GM19193 (cell line): ENCODE results near the gene AGO1.

ENCODE experiments used
- POLR2A ChIP-seq: IDR thresholded peaks from 4 replicates; pipeline ENCODE4 v1.6.1; 2011; ENCODE audit not compliant: insufficient read depth, insufficient read length; ENCODE audit errors: extremely low read depth

AGO1 gene

GRCh38 chr1:35882945-35883634 is at the start of gene AGO1:
AGO1 (plus strand) TSS chr1:35883209; CDS start chr1:35883422, 213 bp downstream.
- TF ChIP-seq POLR2A: peak; percentile 76

DNA sequence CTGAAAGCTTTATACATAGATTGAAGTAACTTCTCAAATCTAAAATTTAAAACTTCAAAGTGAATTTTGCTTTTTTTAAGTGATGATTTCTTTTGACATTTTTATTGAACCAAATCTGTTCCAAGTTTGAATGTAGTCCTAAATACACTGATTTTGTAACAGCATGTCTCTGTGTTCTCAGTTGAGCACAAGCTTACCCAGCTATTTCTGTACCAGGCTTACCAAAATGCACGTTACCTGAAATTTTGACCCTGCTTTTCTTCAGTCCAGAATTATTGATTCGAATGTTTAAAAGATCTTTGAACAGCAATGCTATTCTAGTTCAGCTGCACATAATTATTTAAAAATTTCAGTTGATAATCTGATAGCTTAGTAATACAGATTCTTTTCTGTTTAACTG is 49.6 kb upstream of the AGO1 start:
- TF ChIP-seq POLR2A: no peak

DNA sequence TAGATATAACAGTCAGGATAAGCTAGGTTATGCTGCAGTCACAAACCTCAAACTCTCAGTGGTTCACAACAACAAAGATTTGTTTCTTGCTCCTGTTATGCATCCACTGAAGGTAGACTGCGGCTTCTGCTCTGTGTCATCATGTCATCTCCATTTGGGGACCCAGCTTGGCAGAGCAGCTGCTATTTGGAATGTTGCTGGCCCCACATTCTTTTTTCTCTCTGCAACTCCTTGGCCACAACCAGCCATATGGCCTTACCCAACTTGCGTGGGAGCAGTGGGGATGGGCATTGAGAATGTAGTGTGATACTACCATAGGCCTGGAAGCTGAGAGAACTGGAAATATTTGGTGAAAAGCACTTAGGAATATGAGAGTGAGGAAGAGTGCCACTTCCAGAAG is 48.8 kb upstream of the AGO1 start:
- no peak for TF ChIP-seq POLR2A

DNA sequence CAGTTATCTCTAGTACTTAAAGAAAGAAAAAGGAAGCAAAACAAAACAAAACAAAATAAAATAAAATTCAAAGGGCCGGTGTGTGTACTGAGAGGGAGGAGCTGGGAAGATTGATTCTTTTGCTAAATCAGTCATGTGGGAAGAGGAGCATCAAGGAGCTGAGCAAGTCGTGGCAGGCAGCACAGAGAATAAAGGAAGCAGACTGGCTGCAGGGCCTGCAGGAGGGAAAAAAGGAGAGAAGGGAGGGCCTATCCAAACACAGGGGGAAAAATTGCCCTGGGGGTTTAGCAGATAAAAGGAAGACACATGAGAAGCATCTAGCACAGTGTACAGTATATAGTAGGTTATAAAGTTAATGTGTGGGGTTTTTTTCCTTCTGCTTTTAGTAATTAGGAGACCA is 47.6 kb upstream of the AGO1 start:
- TF ChIP-seq POLR2A: no peak

DNA sequence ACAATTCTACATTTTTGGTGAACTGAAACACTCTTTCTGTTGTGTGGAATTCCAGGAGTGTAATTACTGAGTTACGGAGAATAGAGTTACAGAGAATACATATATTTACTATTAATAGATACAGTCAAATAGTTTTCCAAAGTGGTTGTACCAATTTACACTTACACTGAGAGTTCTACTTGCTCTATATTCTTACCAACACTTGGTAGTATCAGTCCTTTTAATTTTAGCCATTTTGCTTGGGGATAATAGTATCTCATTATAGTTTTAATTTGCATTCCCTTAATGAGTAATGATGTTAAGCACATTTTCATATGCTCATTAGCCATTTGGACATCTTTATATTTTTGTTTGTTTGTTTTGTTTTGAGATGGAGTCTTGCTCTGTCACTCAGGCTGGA is 46.3 kb upstream of the AGO1 start:
- no peak for TF ChIP-seq POLR2A

DNA sequence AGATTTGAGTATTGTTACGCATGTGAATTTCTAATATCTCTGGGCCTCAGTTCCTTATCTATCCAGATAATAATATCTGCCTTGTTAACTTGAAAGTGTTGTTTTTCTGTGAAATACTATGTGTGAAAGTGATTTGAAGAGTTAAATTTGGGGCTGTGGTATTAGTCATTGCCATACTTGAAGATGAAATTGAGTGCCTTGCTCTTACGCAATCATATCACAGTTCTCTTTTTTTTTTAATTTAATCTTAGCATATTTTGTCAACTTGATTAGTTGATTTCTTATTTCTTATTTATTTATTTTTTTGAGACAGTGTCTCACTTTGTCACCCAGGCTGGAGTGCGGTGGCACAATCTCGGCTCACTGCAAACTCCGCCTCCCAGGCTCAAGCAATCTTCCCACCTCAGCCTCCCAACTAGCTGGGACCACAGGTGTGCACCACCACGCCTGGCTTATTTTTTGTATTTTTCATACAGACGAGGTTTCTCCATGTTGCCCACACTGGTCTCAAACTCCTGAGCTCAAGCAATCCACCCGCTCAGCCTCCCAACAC is 44.2 kb upstream of the AGO1 start:
- no peak for TF ChIP-seq POLR2A

DNA sequence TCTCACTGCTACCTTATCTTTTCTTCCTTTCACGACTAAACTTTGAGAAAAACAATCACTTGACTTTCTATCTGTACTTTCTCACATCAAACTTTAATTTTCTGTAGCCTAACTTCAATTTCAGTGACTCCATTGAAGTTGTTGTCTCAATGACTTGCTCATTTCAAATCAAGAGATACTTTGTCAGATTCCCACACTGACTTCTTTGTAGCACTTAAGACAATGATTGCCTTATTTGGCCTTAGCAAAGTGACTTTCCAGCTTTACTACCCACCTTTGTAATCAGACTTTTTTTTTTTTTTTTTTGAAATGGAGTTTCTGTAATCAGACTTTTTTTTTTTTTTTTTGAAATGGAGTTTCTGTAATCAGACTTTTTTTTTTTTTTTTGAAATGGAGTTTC is 38.2 kb upstream of the AGO1 start:
- no peak for TF ChIP-seq POLR2A

DNA sequence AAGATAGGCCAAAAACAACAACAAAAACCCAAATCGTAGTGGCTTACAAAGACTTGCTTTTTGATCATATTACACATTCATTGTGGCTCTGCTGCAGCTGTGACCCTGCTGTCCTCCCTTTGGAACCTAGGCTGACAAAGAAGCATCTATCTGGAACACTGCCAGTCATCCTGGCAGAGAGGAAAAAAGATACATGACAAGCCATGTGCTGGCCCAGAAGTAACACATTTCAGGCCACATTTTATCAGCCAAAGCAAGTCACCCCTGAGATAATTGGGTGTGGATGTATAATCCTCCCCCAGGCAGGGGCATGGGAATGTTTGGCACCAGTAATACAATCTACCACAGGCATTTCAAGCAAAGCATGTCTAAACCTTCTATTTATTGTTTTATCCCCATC is 37.2 kb upstream of the AGO1 start:
- no peak for TF ChIP-seq POLR2A

DNA sequence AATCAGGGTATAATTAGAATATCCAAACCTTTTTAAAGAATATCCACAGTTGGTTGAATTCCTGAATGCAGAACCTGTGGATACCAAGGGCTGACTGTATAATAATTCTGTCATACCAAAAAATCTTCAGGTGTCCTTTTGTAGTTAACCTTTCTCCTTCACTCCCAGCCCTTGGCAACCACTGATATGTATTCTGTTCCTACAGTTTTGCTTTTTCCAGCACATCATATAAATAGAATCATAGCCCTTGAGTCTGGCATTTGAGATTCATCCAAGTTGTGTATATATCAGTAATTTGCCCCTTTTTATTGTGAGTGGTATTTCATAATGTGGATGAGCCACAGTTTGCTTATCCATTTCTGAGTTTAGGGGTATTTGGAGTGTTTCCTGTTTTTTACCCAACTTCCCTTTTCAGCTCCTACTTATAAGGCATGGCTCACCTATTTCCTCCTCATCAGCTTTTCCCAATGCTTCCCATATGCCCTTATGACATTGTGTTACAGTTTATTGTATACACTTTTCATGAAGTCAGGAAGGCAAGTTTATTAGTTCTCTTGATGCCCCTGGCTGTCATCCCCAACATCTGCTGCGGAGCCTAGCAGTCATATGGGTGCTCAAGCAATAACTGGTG is 35.0 kb upstream of the AGO1 start:
- TF ChIP-seq POLR2A: no peak

DNA sequence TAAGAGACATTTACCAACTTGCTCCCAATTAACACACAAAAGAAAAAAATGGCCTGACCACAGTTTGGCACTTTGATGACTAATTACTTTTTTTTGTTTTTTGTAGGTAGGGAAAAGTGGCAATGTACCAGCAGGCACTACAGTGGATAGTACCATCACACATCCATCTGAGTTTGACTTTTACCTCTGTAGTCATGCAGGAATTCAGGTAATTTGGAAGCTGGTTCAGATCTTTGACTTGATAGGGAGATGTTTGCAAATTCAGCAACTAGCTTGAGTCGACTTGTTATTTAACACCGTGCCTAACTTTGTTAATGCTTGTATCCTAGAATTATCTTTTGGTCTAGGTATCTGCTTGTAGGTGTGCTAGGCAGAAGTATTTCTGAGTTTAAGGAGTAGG is 33.0 kb upstream of the AGO1 start:
- no peak for TF ChIP-seq POLR2A

DNA sequence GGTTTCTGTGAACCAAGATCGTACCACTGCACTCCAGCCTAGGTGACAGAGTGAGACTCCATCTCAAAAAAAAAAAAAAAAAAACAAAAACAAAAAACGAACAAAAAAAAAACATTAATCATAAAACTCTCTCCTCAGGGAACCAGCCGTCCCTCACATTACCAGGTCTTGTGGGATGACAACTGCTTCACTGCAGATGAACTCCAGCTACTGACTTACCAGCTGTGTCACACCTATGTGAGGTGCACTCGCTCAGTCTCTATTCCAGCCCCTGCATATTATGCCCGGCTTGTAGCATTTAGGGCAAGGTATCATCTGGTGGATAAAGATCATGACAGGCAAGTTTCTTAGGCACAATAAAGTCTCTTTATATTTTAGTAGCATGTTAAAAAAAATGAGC is 32.3 kb upstream of the AGO1 start:
- no peak for TF ChIP-seq POLR2A

- TF ChIP-seq POLR2A: no peak
Measured at GRCh38 chr1:35851132-35851869, 31.7 kb upstream of the AGO1 start.

DNA sequence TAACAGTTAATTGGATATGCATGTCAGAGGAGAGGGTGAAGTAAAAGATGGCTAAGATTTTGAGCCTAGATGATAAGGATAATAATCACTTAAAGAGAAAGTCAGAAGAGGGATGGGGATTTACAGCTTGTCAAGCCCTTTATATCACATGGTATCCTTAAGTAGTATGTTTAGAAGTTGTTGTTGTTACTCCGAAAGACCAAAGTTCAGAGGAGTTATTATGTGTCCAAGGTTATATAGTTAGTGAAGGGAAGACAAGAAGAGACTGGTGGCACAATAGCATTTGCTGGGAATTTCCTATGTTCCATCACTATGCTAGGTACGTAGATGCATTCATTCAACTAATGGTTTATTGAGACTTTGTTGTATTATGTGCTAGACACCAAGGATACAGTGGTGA is 30.8 kb upstream of the AGO1 start:
- TF ChIP-seq POLR2A: no peak

DNA sequence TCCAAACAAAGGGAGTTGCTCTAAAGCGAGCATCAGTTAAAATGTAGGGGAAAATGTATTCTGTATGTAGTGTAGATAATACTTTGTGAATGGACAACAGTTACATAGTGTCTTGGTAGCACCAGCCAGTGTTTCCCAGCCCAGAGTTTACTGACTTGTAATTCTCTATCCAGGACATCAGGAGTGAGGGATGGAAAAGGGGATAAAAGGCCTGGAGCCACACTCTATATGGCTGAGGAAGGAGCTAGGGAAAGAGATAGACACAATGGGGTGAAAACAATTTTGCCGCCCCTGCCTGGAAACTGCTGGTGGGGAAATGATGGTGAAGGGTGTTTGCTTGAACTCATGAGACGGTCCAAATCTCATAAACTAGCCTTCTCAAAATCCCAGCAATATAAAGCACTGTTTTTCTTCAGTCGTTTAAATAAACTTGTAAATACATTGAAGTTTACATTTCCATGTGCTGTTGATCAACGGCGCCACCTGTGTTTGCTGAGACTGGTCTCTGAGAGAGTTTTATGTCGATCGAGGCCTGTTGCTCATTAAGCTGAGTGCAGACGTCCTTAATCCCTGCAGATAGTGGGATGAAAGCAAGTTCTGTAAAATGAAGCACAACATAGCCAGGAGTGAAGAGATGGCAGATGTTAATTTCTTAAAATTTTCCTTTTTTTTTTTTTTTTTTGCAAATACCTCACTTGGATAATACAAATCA is 27.9 kb upstream of the AGO1 start:
- TF ChIP-seq POLR2A: no peak

DNA sequence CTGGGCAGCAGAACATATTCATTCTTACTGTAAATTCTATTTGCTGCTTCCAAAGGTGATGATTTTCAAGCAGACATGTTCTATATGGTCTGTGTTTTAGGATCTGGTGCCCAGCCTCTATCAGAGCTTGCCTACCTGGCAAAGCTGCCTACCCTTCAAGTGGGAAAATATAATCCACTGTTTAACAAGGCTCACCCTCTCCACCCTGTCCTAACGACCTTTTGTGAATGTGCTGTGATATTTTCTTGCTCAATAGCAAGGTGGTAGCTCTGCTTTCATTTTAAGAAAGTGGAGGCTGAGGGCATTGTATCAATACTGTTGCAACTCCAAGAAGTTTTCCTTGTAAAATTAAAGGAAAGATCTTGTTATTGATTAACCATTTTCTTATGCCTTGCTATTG is 26.0 kb upstream of the AGO1 start:
- TF ChIP-seq POLR2A: no peak
